ENCODE results near the gene TMEM69.

GRCh38 chr1:45666836-45667235, 21.1 kb upstream of the TMEM69 start:
- TF ChIP-seq CTCF (IDR thresholded peaks at IDR 0.05; ENCODE audit: low read depth, low read length, missing input control): no peak
- TF ChIP-seq MAX (IDR thresholded peaks at IDR 0.05): no peak
- no peak for TF ChIP-seq SP1 (IDR thresholded peaks at IDR 0.05)
- no peak for TF ChIP-seq YY1 (IDR thresholded peaks at IDR 0.05)
- no peak for TF ChIP-seq JUND (IDR thresholded peaks at IDR 0.05)
- TF ChIP-seq FOXA2 (IDR thresholded peaks at IDR 0.05): no peak
- no peak for TF ChIP-seq EGR1 (IDR thresholded peaks at IDR 0.05; ENCODE audit: low read depth in 2 of 2)
- no peak for TF ChIP-seq TAF1 (conservative IDR thresholded peaks at IDR 0.05)
- TF ChIP-seq NR2F2 (IDR thresholded peaks at IDR 0.05): no peak
- no peak for TF ChIP-seq GABPA (IDR thresholded peaks at IDR 0.05 in 1 of 2, conservative IDR thresholded peaks at IDR 0.05 in 1 of 2)
- TF ChIP-seq RXRA (IDR thresholded peaks at IDR 0.05): no peak
- TF ChIP-seq ZBTB33 (IDR thresholded peaks at IDR 0.05): no peak
- no peak for TF ChIP-seq REST (IDR thresholded peaks at IDR 0.05)

All from liver (tissue), 3 donors.